Spleen (tissue), 11 donors: ENCODE measurements around the gene TSPOAP1. TPM values are rescaled to one million over a fixed set of nuclear protein-coding genes. Genes with fewer than 3 reads are reported as not detected.
A peak's percentile ranks its signal among the peaks of the same experiment; 100 is the strongest.

Source experiments
- DNase-seq: peaks from one replicate; pipeline ENCODE4 v3.0.0-alpha.2; 2020
- H3K27ac ChIP-seq, 8 donors: fragments of 200-600 bp; sonication (generic) in 7 of 8; 1 replicate in 4 of 8; 2 replicates in 4 of 8; pipeline versions ENCODE4 v1.5.0 to v1.8.0; 2016 to 2021; ENCODE audit warnings: inconsistent platforms in 4 of 8, mild to moderate bottlenecking in 4 of 8, moderate library complexity in 1 of 8
- H3K27me3 ChIP-seq, 7 donors: fragments of 200-600 bp; sonication (generic) in 6 of 7; replicated peaks in 1 of 7; 1 replicate in 4 of 7; 2 replicates in 3 of 7; pipeline versions ENCODE4 v1.5.0 to v1.8.0; 2016 to 2021; ENCODE audit warnings: inconsistent platforms in 3 of 7, mild to moderate bottlenecking in 1 of 7
- H3K36me3 ChIP-seq, 6 donors: fragments of 200-600 bp; sonication (generic) in 5 of 6; 1 replicate in 4 of 6; 2 replicates in 2 of 6; pipeline versions ENCODE4 v1.5.0 to v1.8.0; 2016 to 2021; ENCODE audit warnings: inconsistent platforms in 2 of 6
- H3K4me1 ChIP-seq, 6 donors: fragments of 200-600 bp; sonication (generic) in 5 of 6; 1 replicate in 3 of 6; 2 replicates in 3 of 6; pipeline versions ENCODE4 v1.5.0 to v1.8.0; 2016 to 2021; ENCODE audit warnings: inconsistent platforms in 3 of 6
- H3K4me3 ChIP-seq, 8 donors: fragments of 200-600 bp; sonication (generic) in 7 of 8; 1 replicate in 4 of 8; 2 replicates in 4 of 8; pipeline versions ENCODE4 v1.5.0 to v1.8.0; 2016 to 2021; ENCODE audit warnings: inconsistent platforms in 4 of 8, mild to moderate bottlenecking in 4 of 8, moderate library complexity in 2 of 8
- H3K9me3 ChIP-seq, 8 donors: fragments of 200-600 bp; sonication (generic) in 7 of 8; 1 replicate in 4 of 8; 2 replicates in 4 of 8; pipeline versions ENCODE4 v1.5.0 to v1.8.0; 2016 to 2021; ENCODE audit warnings: inconsistent platforms in 4 of 8
- CTCF ChIP-seq, 11 experiments: fragments of 200-600 bp in 7 of 11; fragments of 450-650 bp in 4 of 11; sonication (generic) in 4 of 11; IDR thresholded peaks in 8 of 11; conservative IDR thresholded peaks in 3 of 11; 1 replicate in 7 of 11; 2 replicates in 4 of 11; pipeline versions ENCODE4 v1.4.0 to v1.8.0; 2016 to 2021; ENCODE audit warnings: antibody characterized with exemption in 11 of 11, inconsistent platforms in 4 of 11, mild to moderate bottlenecking in 1 of 11
- POLR2A ChIP-seq, 3 donors: fragments of 450-650 bp; IDR thresholded peaks; one replicate each; pipeline ENCODE4 v1.5.1; 2017; ENCODE audit warnings: antibody characterized with exemption in 3 of 3, mild to moderate bottlenecking in 1 of 3
- POLR2AphosphoS5 ChIP-seq, 3 donors: sonication (generic); formaldehyde crosslinking; IDR thresholded peaks; one replicate each; pipeline ENCODE4 v1.5.1; 2017; ENCODE audit warnings: antibody characterized with exemption in 3 of 3
- WGBS, 5 donors: extraction: QIAGEN DNeasy Blood & Tissue Kit in 3 of 5; methylation state at CpG; one replicate each; pipeline versions ENCODE4 v1.1.5 to v1.1.7; 2013 to 2018; 5-methylcytosine and 5-hydroxymethylcytosine counted together
- intact Hi-C: fragments of 100-400 bp; cut with DNase I; formaldehyde crosslinking; loops from one replicate; pipeline ENCODE4 v1.15.0; 2023; ENCODE audit warnings: low total_unique reads
- polyA plus RNA-seq, 3 donors: library from polyadenylated mRNA; stranded (reverse); fragments of 200-250 nt; gene quantifications; one replicate each; pipeline ENCODE4 v1.2.1, GENCODE V29; 2013
- total RNA-seq, 7 donors: library from RNA; depleted of rRNA in 3 of 7; stranded (reverse); fragments of >200 nt in 3 of 7; fragmentation: NEBNext Ultra II Directional in 4 of 7; extraction: Animal tissue kit (Norgen Biotek cat#: 25700) in 4 of 7; gene quantifications; one replicate each; pipeline versions ENCODE4 v1.1.0 to v1.2.1, GENCODE V29; 2016 to 2021
- donor health status: healthy with polysubstance abuse.
- donor health status: DM: no; HTN: no; CAD: no; lungs with moderate emphysema.
- donor health status: DM: no; HTN: no; CAD: no.
- donor health status: Bipolar disorder and iron deficiency.
- donor health status: healthy.
- donor health status: DM: no; HTN: no; CAD: no.
- donor health status: DM: yes; HTN: yes; CAD: no.

Gene TSPOAP1
- total and polyA plus RNA-seq, 10 donors: 11.5 to 31.8 (median 18.6) TPM

- peak; percentile 57 for DNase-seq
- no peaks in the 10 kb centered on the region for H3K36me3 ChIP-seq
- peaks cover 0 to 31% (median 0%) of the 10 kb centered on the region in 7 donors for H3K27me3 ChIP-seq
- no peaks in the 10 kb centered on the region for H3K9me3 ChIP-seq
- 57 to 86% (median 72%) methylated on average over 10 of the region's 10 CpGs for WGBS, 5 donors
- no peak overlapping the region for H3K27ac ChIP-seq
- TF ChIP-seq CTCF (IDR thresholded peaks at IDR 0.05 in 8 of 11, conservative IDR thresholded peaks at IDR 0.05 in 3 of 11): no peak
- intact Hi-C loops: no loop called here
- peaks cover 0 to 47% (median 12%) of the 10 kb centered on the region in 6 donors for H3K4me1 ChIP-seq
- no peak overlapping the region for H3K4me3 ChIP-seq
These were observed 53.2 kb downstream of the TSPOAP1 start for GRCh38 chr17:58275417-58275816.

- Histone ChIP-seq H3K27ac (no peak overlapping the region), H3K4me1 (peaks cover 0 to 28% (median 5%) of the 10 kb centered on the region in 6 donors), H3K4me3 (no peak overlapping the region), H3K9me3 (no peaks in the 10 kb centered on the region), H3K27me3 (peaks cover 0 to 14% (median 0%) of the 10 kb centered on the region in 7 donors), H3K36me3 (no peaks in the 10 kb centered on the region)
- peak; percentile 56 for DNase-seq
- TF ChIP-seq CTCF (IDR thresholded peaks at IDR 0.05 in 8 of 11, conservative IDR thresholded peaks at IDR 0.05 in 3 of 11) (no peak), POLR2A (IDR thresholded peaks at IDR 0.05) (no peak)
- intact Hi-C loops: no loop called here
- 46 to 84% (median 59%) methylated on average over 15 of the region's 15 CpGs for WGBS, 5 donors
These were observed 55.0 kb downstream of the TSPOAP1 start for GRCh38 chr17:58273453-58274104.

DNA sequence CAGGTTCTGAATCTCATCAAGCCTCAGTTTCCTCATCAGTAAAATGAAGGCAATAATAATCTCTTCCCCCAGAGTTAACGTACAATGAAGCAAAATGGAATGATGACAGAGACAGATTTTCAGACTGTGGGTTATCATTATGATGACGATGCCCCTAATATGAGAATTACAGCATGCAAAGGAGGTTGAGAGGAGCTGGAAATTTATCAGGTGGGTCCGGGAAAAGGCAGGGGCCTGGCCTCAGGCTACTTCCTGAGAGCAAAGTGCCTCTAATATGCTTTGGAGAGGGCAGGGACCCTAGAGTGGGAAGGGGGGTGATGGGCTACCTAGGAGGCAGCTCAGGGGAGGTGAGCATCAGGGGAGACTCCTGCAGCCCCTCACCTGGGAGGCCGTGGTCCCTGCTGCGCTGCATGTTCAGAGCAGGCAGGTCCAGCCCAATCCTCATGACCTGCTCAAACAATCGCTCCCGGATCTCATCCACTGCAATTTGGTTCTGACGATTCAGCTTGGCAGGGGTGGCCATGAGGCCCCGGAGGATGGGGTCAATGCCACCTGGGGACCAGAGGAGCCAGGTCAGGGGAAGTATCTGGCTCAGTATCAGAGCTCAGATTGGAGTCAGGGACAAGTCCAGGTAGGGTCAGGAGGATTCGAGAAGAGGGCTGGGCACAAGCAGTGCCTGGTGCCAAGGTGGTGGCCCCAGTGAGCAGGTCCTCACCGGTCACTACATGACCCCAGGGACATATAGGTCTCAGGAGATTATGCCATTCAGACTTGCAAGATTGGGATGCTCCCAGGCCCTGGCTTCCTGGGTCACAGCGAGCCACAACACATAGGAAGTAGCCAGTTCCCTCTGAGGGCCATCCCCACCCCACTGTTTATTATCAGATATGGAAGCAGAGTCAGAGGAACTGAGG, 56.0 kb downstream of the TSPOAP1 start:
- WGBS, 5 donors: 62 to 87% (median 75%) methylated on average over 6 to 12 of the region's 12 CpGs
- Histone ChIP-seq H3K27me3 (peaks cover 0 to 6% (median 0%) of the 10 kb centered on the region in 7 donors), H3K9me3 (no peaks in the 10 kb centered on the region), H3K36me3 (no peaks in the 10 kb centered on the region), H3K27ac (no peak overlapping the region), H3K4me1 (peaks cover 0 to 19% (median under 1%) of the 10 kb centered on the region in 6 donors), H3K4me3 (no peak overlapping the region)
- intact Hi-C loops: no loop called here
- DNase-seq: peak; percentile 59
- TF ChIP-seq POLR2AphosphoS5 (IDR thresholded peaks at IDR 0.05) (no peak), POLR2A (IDR thresholded peaks at IDR 0.05) (no peak), CTCF (IDR thresholded peaks at IDR 0.05 in 8 of 11, conservative IDR thresholded peaks at IDR 0.05 in 3 of 11) (no peak)
